Measurements from ENCODE around the gene SETD6.

The SETD6 gene

GRCh38 chr16:58508671-58509251, 6.6 kb upstream of the SETD6 start:
- no peak overlapping the region for H3K4me3 ChIP-seq (ENCODE audit: low read length)
- TF ChIP-seq, protein P1, sequence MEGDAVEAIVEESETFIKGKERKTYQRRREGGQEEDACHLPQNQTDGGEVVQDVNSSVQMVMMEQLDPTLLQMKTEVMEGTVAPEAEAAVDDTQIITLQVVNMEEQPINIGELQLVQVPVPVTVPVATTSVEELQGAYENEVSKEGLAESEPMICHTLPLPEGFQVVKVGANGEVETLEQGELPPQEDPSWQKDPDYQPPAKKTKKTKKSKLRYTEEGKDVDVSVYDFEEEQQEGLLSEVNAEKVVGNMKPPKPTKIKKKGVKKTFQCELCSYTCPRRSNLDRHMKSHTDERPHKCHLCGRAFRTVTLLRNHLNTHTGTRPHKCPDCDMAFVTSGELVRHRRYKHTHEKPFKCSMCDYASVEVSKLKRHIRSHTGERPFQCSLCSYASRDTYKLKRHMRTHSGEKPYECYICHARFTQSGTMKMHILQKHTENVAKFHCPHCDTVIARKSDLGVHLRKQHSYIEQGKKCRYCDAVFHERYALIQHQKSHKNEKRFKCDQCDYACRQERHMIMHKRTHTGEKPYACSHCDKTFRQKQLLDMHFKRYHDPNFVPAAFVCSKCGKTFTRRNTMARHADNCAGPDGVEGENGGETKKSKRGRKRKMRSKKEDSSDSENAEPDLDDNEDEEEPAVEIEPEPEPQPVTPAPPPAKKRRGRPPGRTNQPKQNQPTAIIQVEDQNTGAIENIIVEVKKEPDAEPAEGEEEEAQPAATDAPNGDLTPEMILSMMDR (conservative IDR thresholded peaks at IDR 0.05; ENCODE audit: low read depth, low read length): no peak
- DNase-seq (ENCODE audit: low read depth): no peak

DNA sequence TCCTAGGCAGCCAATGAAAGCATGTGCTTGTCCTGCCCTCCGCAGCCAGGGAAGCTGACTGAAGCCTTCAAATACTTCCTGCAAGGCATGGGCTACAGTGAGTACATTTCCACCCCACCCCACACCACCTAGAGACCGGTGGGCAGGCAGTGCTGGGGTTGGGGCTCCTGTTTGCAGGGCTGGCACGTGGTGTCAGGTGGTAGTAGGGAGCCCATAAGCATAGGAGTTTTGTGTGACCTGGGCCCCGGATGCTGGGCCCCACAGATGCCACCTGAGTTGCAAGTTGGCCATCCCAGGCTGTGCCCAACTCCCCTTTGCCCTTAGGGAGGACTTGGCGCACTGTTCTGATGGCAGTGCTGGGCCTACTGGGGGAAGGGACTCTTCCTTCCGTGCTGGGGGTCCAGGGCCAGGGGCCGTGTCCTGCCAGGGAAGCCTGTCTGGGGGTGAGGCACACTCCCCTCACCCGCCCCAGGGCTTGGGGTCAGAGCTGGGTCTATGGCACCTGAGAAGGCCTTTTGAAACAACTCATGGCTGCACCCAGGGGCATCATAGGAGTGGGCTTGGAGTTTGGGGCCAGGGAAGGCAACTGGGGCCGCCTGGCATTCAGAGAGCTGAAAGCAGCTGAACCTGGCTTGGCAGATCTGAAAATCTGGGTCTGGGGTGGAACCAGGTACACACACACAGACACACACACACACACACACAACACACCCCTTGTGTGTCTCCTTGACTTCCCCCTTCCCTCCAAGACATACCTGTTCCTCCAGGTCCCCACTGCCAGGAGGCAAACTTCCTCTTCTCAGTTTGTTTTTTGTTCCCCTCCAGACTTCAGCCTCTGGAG, 5.8 kb upstream of the SETD6 start:
- no peak overlapping the region for H3K4me3 ChIP-seq (ENCODE audit: low read length)
- DNase-seq (ENCODE audit: low read depth): no peak
- TF ChIP-seq, protein P1 (conservative IDR thresholded peaks at IDR 0.05; ENCODE audit: low read depth, low read length): no peak

GRCh38 chr16:58510097-58510775, 5.1 kb upstream of the SETD6 start:
- DNase-seq (ENCODE audit: low read depth): no peak
- TF ChIP-seq, protein P1 (conservative IDR thresholded peaks at IDR 0.05; ENCODE audit: low read depth, low read length): no peak
- no peak overlapping the region for H3K4me3 ChIP-seq (ENCODE audit: low read length)

GRCh38 chr16:58510776-58511628, 4.3 kb upstream of the SETD6 start:
- TF ChIP-seq, protein P1 (conservative IDR thresholded peaks at IDR 0.05; ENCODE audit: low read depth, low read length): no peak
- no peak overlapping the region for H3K4me3 ChIP-seq (ENCODE audit: low read length)
- no peak for DNase-seq (ENCODE audit: low read depth)

- no peak for DNase-seq (ENCODE audit: low read depth)
- no peak overlapping the region for H3K4me3 ChIP-seq (ENCODE audit: low read length)
- TF ChIP-seq, protein P1 (conservative IDR thresholded peaks at IDR 0.05; ENCODE audit: low read depth, low read length): peak; percentile 80
These were observed 3.1 kb upstream of the SETD6 start for GRCh38 chr16:58511933-58512815.

DNA sequence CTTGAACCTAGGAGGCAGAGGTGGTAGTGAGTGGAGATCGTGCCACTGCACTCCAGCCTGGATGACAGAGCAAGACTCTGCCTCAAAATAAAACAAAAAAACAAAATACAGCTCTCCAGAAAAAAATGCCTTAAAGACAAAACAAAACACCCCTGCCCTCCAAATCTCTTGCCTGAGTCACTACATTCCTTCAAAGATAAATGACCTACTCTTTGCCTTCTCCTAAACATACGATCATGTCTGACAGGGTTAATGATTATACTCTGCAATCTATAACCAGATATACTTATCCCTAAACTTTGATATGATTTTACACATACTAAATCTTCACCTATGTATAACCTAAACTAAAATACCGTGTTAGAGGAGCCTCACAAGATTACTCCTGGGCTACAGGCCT, 1.4 kb upstream of the SETD6 start:
- no peak overlapping the region for H3K4me3 ChIP-seq (ENCODE audit: low read length)
- TF ChIP-seq, protein P1 (conservative IDR thresholded peaks at IDR 0.05; ENCODE audit: low read depth, low read length): no peak
- DNase-seq (ENCODE audit: low read depth): no peak

Data from retinal pigment epithelial cell (primary cell).